PC-9 (cell line): Measurements from ENCODE around the gene SUGCT.

Source experiments
- EZH2 ChIP-seq: fragments of 200-600 bp; sonication (generic); IDR thresholded peaks from 2 replicates; pipeline ENCODE4 v1.8.0; 2017; ENCODE audit warnings: antibody characterized with exemption, low read depth
- TF ChIP-seq, protein P1 (sequence below): fragments of 200-600 bp; sonication (generic); conservative IDR thresholded peaks from 2 replicates; pipeline ENCODE4 v1.6.1; 2017; ENCODE audit warnings: mixed run types, antibody characterized with exemption, mild to moderate bottlenecking, moderate library complexity

DNA sequence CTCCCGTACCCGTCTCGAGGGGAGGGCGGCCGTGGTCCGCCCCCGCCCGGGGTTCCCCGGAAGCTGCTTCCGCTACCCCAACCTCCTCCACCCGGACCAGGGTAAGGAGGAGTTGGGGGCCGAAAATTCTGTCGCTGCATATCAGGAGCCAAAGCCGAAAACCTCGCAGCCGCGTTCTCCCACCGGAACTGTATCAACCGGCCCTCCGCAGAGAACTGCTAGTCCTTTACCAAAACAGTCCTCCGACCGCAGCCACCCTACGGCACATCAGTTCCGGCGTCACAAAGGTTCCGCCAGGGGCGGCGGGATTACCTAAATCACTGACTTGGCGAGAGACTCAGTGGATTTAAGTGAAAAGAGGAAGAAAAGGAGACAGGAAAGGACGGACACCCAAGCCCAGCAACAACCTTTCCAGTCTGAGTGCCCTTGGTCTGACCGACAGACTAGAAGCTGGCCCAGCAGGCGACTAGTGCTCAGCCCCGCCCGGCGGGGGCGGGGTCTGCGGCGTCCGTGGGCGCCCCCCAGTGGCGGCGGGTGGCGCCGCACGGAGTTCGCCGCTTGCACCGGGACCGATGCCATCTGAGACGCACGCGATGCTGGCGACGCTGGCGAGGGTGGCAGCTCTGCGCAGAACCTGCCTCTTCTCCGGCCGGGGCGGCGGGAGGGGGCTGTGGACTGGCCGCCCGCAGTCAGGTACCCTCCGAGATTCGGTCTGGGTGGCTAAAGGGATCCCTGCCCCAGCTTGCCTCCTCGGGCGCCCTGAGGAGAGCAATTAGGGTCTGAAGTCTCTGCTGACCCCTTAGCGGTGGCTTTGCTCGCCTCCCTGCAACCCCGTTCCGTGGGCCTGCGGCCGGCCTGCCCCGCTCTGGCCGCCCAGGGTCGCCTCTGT is at the start of gene SUGCT, which contains the start of gene MPLKIP:
- TF ChIP-seq, protein P1, sequence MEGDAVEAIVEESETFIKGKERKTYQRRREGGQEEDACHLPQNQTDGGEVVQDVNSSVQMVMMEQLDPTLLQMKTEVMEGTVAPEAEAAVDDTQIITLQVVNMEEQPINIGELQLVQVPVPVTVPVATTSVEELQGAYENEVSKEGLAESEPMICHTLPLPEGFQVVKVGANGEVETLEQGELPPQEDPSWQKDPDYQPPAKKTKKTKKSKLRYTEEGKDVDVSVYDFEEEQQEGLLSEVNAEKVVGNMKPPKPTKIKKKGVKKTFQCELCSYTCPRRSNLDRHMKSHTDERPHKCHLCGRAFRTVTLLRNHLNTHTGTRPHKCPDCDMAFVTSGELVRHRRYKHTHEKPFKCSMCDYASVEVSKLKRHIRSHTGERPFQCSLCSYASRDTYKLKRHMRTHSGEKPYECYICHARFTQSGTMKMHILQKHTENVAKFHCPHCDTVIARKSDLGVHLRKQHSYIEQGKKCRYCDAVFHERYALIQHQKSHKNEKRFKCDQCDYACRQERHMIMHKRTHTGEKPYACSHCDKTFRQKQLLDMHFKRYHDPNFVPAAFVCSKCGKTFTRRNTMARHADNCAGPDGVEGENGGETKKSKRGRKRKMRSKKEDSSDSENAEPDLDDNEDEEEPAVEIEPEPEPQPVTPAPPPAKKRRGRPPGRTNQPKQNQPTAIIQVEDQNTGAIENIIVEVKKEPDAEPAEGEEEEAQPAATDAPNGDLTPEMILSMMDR = peak; percentile 99
- TF ChIP-seq EZH2 = no peak
